Progenitor cell of endocrine pancreas (in vitro differentiated cells): ENCODE data around the gene USH1C. TPM values are rescaled to one million over a fixed set of nuclear protein-coding genes. Genes with fewer than 3 reads are reported as not detected.

ENCODE experiments used
- DNase-seq: peaks from one replicate; pipeline ENCODE4 v3.0.0; 2021; ENCODE audit warnings: low spot score; ENCODE audit not compliant: unreplicated experiment
- H3K27ac Mint-ChIP-seq: 2 replicates; pipeline ENCODE4 v1.8.0; 2021; ENCODE audit warnings: mild to moderate bottlenecking, moderate library complexity, mixed read lengths
- H3K27me3 Mint-ChIP-seq: 2 replicates; pipeline ENCODE4 v1.8.0; 2021; ENCODE audit warnings: mixed read lengths
- H3K36me3 Mint-ChIP-seq: 2 replicates; pipeline ENCODE4 v1.8.0; 2022; ENCODE audit warnings: mixed read lengths; ENCODE audit not compliant: insufficient read depth
- H3K4me1 Mint-ChIP-seq: 2 replicates; pipeline ENCODE4 v1.8.0; 2021; ENCODE audit warnings: low read depth, mixed read lengths
- H3K4me3 Mint-ChIP-seq: 2 replicates; pipeline ENCODE4 v1.8.0; 2021; ENCODE audit warnings: low read depth, mild to moderate bottlenecking, moderate library complexity, mixed read lengths
- H3K9me3 Mint-ChIP-seq: 2 replicates; pipeline ENCODE4 v1.8.0; 2021; ENCODE audit warnings: low read depth, mixed read lengths
- CTCF ChIP-seq: fragments of 200-600 bp; sonication (generic); IDR thresholded peaks from one replicate; pipeline ENCODE4 v1.5.0; 2021; ENCODE audit warnings: antibody characterized with exemption, mild to moderate bottlenecking; ENCODE audit not compliant: unreplicated experiment
- total RNA-seq: library from RNA; stranded (reverse); gene quantifications from 2 replicates; pipeline ENCODE4 v1.2.1, GENCODE V29; 2021

The USH1C gene
- total RNA-seq, 1 donor from 2014 or later: 15.8 TPM

GRCh38 chr11:17459236-17459896, 84.8 kb downstream of the USH1C start:
- Mint-ChIP-seq H3K4me3 (no peak overlapping the region), H3K36me3 (no peaks in the 10 kb centered on the region), H3K27me3 (peaks cover 22% of the 10 kb centered on the region), H3K27ac (no peak overlapping the region), H3K9me3 (no peaks in the 10 kb centered on the region), H3K4me1 (no peaks in the 10 kb centered on the region)
- no peak for TF ChIP-seq CTCF
- DNase-seq: no peak

DNA sequence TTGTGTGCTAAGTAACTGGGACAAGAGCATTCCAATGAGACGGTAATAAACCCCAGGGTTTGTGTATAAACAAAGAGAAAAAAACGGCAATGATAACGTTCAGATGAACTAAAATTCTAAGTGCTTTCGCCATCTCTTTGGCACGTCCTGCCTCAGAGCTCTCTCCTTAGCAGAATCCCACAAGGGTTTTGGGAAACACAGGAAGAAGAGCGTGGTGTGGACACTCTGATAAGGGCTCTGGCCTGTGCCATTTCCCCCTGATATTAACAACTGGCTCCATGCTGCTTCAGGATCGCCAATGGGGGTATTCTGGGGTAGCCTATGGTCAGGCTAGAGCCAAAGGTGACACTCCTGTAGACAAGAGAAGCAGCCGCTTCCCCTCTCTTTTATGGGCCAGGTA, 85.9 kb downstream of the USH1C start:
- no peak for TF ChIP-seq CTCF
- no peak overlapping the region for H3K4me3 Mint-ChIP-seq
- H3K36me3 Mint-ChIP-seq: no peaks in the 10 kb centered on the region
- no peaks in the 10 kb centered on the region for H3K9me3 Mint-ChIP-seq
- DNase-seq: no peak
- H3K4me1 Mint-ChIP-seq: no peaks in the 10 kb centered on the region
- H3K27me3 Mint-ChIP-seq: peaks cover 24% of the 10 kb centered on the region
- H3K27ac Mint-ChIP-seq: no peak overlapping the region

DNA sequence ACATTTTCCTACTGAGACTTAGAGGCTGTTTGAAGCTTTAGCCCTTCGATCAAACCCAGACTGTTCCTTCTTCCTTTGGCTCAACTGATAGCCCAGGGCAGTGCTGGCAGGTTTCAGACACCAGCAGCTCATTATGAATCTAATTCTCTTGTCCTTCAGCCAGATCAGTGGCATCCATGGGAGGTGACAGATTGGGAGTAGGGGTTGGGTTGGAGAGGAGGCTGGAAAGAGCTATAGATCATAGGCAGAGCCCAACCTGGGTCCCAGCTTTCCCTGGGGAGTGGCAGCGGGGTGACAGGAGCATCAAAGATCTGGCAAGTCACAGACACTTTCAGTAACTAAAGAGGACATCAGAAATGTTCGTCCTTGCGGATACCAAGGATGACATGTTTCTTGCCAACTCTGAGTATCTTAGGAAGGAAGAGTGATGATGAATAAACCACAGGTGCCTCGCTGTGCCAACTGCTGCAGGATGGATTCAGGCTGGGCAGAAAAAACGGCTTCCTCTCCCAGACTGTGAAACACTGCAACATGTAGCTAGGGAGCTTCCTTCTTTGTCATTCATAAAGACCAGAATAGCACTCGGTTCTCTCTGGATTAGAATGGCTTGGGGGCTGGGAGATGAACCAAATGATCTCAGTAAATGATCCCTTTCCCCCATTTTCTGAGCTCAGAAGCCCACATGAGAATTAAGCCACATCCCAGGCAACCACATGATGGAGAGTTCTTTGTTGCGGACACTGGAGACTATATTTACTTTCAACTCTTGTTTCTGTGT, 86.6 kb downstream of the USH1C start:
- DNase-seq: no peak
- no peak for TF ChIP-seq CTCF
- Mint-ChIP-seq H3K4me3 (no peak overlapping the region), H3K27ac (no peak overlapping the region), H3K27me3 (peaks cover 25% of the 10 kb centered on the region), H3K36me3 (no peaks in the 10 kb centered on the region), H3K9me3 (no peaks in the 10 kb centered on the region), H3K4me1 (no peaks in the 10 kb centered on the region)

DNA sequence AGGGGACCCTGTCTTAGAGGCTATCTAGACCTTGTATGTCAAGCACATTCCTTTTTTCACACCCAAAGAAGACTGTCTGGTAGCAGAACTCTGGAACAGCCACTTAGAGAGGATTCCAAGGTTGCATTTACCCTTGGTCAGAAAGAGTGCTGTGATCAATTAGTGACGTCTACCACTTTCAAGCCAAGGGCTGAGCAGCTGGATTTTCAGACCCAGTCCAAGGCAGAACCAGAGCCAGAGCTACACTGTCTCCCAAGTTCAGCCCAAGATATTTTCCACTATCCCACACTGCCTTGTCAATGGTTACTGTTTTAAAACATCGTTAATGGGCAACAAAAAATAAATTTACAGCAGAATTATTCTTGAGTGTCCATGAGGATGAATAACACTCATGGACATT, 91.5 kb downstream of the USH1C start:
- H3K9me3 Mint-ChIP-seq: no peaks in the 10 kb centered on the region
- no peak for TF ChIP-seq CTCF

GRCh38 chr11:17449158-17449557, 95.1 kb downstream of the USH1C start:
- Mint-ChIP-seq H3K27me3 (peaks cover 18% of the 10 kb centered on the region), H3K27ac (no peak overlapping the region), H3K4me3 (no peak overlapping the region), H3K4me1 (no peaks in the 10 kb centered on the region), H3K9me3 (no peaks in the 10 kb centered on the region), H3K36me3 (no peaks in the 10 kb centered on the region)
- no peak for DNase-seq
- no peak for TF ChIP-seq CTCF

More for the DNA sequence above, 91.5 kb downstream of the USH1C start:
- DNase-seq: no peak
- no peak overlapping the region for H3K27ac Mint-ChIP-seq
- no peak overlapping the region for H3K4me3 Mint-ChIP-seq
- H3K36me3 Mint-ChIP-seq: no peaks in the 10 kb centered on the region
- H3K27me3 Mint-ChIP-seq: peaks cover 21% of the 10 kb centered on the region
- no peaks in the 10 kb centered on the region for H3K4me1 Mint-ChIP-seq
